HT-29 (cell line): ENCODE results near the gene CCDC159. TPM values are rescaled to one million over a fixed set of nuclear protein-coding genes. Genes with fewer than 3 reads are reported as not detected.

Experiments
- DNase-seq: peaks from one replicate; pipeline ENCODE4 v3.0.0-alpha.2; 2015; ENCODE audit warnings: low spot score
- total RNA-seq: library from RNA; depleted of rRNA; stranded (reverse); fragments of >200 nt; shearing (Covaris generic); gene quantifications from 2 replicates; pipeline ENCODE4 v1.2.3, GENCODE V29; 2014; rRNA removed

Gene CCDC159
- total RNA-seq, 1 experiment from 2014 or later: 9.2 TPM

DNA sequence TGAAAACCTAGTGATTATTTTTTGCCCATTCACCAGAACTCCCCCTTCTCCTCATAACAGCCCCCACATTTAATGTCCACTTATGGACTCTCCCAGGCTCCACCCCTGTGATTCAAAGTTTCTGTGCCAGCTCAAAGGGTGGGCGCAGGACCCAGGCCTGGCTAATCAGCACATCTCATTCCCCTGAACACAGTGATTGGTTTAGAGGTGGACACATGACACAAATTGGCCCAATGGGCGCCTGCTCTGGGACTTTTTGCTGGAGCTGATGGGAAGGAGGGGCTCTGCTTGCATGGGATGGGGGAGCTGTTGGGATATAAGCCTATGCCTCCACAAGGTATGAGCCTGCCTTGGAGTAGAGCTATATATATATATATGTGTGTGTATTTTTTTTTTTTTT, 44.0 kb downstream of the CCDC159 start:
- no peak for DNase-seq

DNA sequence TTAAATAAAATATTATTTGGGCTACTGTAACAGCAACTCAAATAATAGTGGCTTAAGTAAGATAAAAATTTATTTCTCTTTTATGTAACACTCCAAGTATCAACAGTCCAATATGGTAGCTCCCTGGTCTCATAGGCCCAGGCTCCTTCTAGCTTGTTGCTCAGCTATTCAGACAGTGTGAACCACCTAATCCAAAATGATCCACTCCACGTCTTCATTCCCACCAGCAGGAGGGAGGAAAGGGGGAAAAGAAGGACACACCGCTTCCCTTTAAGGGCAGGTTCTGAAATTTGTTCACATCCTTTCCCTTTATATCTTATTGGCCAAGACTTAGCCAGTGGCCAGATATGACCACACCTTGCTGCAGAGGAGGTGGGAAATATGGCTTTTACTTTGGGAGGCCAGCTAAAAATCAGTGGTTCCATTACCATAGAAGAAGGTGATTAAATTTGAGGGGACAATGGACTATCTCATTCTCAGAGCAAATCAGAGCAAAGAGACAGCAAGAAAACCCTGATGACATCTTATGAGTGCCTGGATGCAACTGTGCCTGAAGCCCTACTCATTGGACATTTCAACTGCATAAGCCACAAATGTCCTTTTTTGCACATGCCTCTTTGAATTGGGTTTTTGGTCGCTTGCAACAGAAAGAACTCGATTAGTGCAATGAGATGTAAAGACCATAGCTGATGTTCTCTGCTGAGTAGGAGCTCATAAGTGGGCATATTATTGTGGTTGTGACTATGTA, 44.8 kb downstream of the CCDC159 start:
- DNase-seq: no peak

DNA sequence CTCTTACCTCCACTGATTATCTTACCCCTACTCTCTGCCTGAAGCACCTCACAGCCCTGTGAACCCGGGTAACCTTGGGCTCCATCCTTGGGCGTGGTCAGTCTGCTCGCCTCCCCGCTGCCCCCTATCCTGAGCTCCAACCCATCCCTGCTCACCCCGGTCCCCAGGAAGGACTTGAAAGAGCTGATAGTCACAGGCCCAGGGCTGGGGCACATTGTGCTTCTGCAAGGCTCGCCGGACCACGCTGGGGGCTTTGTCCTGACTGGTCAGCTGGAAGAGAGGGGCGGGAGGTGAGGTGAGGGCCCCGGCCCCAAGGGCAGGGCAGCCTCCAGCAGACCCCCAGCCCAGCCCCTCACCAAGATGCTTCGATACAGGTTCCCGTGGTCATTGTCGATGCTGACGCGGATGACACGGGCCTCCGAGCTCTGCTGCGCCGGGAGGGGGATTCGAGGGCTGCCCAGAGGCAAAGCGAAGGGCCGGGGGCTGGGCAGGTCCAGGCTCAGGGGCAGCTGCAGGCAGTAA, 50.8 kb downstream of the CCDC159 start:
- no peak for DNase-seq

DNA sequence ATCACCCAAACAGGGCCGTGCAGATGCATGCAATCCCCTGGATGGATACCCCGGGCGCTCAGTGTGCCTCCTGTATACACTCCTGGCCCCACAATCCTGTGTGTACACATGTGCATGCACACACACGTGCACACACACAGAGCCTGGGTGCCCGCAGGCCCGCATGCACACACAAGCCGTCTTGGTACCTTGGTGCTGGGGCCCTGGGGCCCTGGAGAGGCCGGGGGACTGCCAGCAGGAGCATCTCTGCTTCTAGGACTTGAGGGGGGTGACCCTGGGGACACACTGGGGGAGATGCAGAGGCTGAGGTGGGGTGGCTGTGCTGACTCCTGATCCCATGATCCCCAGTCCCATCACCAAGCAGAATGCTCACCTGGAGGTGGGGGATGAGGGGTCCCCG, 53.3 kb downstream of the CCDC159 start:
- DNase-seq: no peak

DNA sequence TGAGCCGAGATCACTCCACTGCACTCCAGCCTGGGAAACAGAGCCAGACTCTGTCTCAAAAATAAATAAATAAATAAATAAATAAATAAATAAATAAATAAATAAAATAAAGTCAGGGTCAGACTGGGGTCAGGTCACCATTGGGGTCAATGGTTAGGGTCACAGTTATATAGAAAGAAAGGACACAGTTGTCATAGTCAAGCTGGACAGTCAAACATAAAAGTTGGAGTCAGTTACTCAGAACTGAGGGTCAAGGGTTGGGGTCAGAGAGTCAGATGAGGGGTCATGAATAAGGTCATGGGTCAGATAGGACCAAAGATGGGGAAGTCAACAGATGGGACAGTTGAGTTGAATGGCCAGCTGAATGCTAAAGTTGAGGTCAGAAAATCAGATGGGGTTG, 54.5 kb downstream of the CCDC159 start:
- DNase-seq: no peak

DNA sequence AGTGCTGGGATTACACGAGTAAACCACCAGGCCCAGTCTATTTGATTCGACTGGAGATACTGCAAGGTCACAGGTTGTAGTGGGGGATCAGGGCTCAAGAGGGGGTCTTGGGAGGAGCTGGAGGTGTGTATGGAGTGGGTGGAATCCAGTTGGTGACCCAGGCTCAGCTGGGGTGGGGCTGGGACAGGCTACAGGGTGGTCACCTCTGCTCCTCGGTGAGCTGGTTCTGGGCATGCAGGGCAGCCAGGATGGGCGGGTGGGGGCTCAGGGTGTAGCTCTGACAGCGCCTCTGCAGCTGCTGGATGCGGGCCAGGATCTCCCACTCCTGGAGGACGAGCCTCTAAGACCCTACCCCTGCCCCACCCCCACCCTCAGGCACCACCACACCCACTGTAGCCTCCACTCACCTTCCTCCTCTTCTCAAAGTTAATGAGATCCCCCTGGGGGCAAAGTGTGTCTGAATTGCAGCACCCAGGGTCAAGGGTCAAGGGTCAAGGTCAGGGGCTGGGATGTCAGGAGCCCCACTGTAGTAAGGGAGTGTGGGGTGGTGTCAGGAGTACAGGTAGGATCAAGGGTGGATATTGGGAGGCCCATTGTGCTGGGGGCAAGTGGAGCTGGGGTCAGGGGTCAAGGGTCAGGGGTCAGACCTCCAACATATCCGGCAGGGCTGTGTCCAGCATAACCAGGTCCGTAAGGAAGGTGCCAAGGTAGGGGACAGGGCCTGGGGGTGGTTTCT, 55.7 kb downstream of the CCDC159 start:
- no peak for DNase-seq

Other genes starting within 250 kb of the CCDC159 start
- gene SPC24, start 190.7 kb upstream of the CCDC159 start, total RNA-seq: 98.0 and 106 TPM in 2 replicates
- 30.8 and 35.8 TPM in 2 replicates for gene KANK2, start 149.0 kb upstream of the CCDC159 start, total RNA-seq
- not detected in 2 replicates for gene ANGPTL8, start 106.9 kb upstream of the CCDC159 start, total RNA-seq
- gene DOCK6, start 84.0 kb upstream of the CCDC159 start, total RNA-seq: 12.7 and 19.4 TPM in 2 replicates
- not detected in 2 replicates for gene TSPAN16, start 50.4 kb upstream of the CCDC159 start, total RNA-seq
- gene RAB3D, start 6.9 kb upstream of the CCDC159 start, total RNA-seq: 17.5 and 20.5 TPM in 2 replicates
- gene TMEM205, start 251 bp upstream of the CCDC159 start, total RNA-seq: 81.5 and 97.3 TPM in 2 replicates
- gene PLPPR2, start 8.9 kb downstream of the CCDC159 start, total RNA-seq: 1.7 and 3.6 TPM in 2 replicates
- gene SWSAP1, start 28.1 kb downstream of the CCDC159 start, total RNA-seq: 3.9 and 5.4 TPM in 2 replicates
- gene EPOR, start 37.8 kb downstream of the CCDC159 start, total RNA-seq: 3.7 and 3.8 TPM in 2 replicates
- 69.4 and 71.5 TPM in 2 replicates for gene RGL3, start 72.8 kb downstream of the CCDC159 start, total RNA-seq
- gene ODAD3, start 88.6 kb downstream of the CCDC159 start, total RNA-seq: not detected in 2 replicates
- 145 and 159 TPM in 2 replicates for gene PRKCSH, start 89.1 kb downstream of the CCDC159 start, total RNA-seq
- gene ELAVL3, start 134.5 kb downstream of the CCDC159 start, total RNA-seq: not detected in 2 replicates
- gene ZNF653, start 159.3 kb downstream of the CCDC159 start, total RNA-seq: 7.5 and 9.8 TPM in 2 replicates
- 55.7 and 56.4 TPM in 2 replicates for gene ECSIT, start 182.6 kb downstream of the CCDC159 start, total RNA-seq
- not detected in 2 replicates for gene CNN1, start 192.3 kb downstream of the CCDC159 start, total RNA-seq
- 41.0 and 48.1 TPM in 2 replicates for gene ELOF1, start 212.7 kb downstream of the CCDC159 start, total RNA-seq
- 0.83 and 1.4 TPM in 2 replicates for gene ACP5, start 231.1 kb downstream of the CCDC159 start, total RNA-seq